IPS-NIHi7 (cell line): ENCODE data around the gene HOOK2.
"Not testable (repeated sequence)": the region's sequence is repeated elsewhere in the genome, so short reads cannot be mapped to it uniquely, and the experiment has no call there.

ENCODE experiments used
- DNase-seq: peaks from one replicate; pipeline ENCODE4 v3.0.0; 2012; ENCODE audit warnings: mixed read lengths; ENCODE audit errors: extremely low spot score

The HOOK2 gene, protein sequence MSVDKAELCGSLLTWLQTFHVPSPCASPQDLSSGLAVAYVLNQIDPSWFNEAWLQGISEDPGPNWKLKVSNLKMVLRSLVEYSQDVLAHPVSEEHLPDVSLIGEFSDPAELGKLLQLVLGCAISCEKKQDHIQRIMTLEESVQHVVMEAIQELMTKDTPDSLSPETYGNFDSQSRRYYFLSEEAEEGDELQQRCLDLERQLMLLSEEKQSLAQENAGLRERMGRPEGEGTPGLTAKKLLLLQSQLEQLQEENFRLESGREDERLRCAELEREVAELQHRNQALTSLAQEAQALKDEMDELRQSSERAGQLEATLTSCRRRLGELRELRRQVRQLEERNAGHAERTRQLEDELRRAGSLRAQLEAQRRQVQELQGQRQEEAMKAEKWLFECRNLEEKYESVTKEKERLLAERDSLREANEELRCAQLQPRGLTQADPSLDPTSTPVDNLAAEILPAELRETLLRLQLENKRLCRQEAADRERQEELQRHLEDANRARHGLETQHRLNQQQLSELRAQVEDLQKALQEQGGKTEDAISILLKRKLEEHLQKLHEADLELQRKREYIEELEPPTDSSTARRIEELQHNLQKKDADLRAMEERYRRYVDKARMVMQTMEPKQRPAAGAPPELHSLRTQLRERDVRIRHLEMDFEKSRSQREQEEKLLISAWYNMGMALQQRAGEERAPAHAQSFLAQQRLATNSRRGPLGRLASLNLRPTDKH

DNA sequence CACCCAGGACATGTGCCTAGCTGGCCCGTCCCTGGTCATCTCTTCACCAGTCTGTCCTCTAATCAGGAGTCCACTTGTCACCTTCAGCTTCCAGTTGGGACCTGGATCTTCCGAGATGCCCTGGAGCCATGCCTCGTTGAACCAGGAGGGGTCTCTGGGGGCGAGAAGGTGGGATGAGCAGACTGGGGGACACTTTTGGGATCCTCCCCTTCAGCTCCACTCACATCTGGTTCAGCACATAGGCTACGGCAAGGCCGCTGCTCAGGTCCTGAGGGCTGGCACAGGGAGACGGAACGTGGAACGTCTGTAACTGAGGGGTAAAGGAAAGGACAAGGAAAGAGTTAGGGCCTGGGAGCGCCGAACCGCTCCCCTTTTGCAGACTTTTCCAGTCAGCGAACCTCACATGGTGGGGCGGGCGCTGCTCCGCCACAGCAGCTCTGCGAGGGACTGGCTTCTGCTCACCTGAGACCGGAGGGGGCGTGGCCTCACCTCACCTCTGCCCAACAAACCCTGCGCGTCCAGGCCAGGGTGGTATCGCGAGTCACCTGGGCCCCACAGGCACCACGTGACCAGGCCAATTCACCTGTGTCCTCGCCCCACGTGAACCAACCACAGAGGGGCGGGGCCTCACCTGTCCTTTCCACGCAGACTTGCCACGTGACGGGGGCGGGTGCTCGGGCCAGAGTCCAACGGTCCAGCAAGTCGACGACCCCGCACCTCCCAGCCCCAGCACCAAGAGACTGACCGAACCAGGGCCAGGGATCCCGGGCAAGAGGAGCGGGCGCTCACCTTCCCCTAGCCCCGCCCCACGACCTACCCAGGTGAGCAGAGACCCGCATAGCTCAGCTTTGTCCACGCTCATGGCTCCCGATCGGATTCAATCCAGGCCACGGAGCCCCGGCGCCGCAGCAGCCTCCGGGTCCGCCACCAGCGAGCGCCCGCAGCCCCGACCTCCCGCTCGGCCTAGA, at the start of gene HOOK2:
HOOK2 (minus strand) TSS at position 965 of the 968 bp plus-strand sequence; CDS start at position 862, 103 bp downstream.
- DNase-seq: peak; percentile 85

DNA sequence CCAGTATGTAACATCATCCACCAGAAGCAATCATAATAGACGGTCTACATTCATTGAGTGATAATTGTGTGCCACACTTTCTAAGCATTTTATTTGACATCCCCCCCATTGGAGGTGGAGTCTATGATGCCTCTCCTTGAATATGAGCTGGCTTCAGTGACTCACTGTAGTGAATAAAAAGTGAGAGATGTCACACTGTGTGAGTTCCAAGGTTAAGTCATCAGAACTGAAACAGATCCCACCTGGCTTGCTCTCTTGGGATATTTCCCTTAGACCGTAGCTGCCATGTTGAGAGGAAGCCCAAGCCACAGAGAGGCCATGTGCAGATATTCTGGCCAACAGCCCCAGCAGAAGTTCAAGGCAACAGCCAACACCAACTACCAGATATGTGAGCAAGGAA, 46.4 kb upstream of the HOOK2 start:
- no peak for DNase-seq

DNA sequence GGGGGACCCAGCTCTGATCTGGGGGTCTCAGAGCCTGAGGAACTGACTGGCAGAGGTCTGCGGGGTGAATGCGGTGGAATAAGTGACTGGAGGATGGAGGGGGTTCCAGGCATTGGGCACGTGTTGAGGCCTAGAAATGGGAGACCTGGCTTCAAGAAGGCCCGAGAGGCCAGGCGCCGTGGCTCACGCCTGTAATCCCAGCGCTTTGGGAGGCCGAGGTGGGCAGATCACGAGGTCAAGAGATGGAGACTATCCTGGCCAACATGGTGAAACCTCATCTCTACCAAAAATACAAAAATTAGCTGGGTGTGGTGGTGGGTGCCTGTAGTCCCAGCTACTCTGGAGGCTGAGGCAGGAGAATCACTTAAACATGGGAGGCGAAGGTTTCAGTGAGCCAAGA, 42.5 kb upstream of the HOOK2 start:
- DNase-seq: not testable (repeated sequence)

DNA sequence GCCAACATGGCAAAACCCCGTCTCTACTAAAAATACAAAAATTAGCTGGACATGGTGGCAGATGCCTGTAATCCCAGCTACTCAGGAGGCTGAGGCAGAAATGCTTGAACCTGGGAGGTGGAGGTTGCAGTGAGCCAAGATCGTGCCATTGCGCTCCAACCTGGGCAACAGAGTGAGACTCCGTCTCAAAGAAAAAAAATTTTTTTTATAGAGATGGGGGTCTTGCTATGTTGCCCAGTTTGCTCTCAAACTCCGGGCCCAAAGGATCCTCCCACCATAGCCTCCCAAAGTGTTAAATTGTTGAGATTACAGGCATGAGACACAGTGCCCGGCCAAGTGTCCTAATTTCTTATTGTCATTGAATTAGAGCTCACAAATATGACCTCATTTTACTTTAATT, 41.8 kb upstream of the HOOK2 start:
- DNase-seq: not testable (repeated sequence)

DNA sequence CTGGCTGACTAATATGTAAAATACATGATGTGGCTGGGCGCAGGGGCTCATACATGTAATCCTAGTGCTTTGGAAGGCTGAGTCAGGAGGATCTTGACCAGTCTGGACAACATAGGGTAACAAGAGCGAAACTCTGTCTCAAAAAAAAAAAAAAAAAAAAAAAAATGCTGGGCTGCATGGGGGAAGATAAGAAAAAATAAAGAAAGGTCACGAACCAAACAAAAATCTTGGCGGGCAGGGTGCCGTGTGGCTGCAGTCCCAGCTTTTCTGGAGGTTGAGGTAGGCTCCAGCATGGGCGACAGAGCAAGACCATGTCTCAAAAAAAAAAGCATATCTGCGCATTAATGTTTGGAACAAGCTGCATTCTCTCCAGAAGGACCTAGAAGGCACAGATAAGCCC, 39.7 kb upstream of the HOOK2 start:
- DNase-seq: no peak

DNA sequence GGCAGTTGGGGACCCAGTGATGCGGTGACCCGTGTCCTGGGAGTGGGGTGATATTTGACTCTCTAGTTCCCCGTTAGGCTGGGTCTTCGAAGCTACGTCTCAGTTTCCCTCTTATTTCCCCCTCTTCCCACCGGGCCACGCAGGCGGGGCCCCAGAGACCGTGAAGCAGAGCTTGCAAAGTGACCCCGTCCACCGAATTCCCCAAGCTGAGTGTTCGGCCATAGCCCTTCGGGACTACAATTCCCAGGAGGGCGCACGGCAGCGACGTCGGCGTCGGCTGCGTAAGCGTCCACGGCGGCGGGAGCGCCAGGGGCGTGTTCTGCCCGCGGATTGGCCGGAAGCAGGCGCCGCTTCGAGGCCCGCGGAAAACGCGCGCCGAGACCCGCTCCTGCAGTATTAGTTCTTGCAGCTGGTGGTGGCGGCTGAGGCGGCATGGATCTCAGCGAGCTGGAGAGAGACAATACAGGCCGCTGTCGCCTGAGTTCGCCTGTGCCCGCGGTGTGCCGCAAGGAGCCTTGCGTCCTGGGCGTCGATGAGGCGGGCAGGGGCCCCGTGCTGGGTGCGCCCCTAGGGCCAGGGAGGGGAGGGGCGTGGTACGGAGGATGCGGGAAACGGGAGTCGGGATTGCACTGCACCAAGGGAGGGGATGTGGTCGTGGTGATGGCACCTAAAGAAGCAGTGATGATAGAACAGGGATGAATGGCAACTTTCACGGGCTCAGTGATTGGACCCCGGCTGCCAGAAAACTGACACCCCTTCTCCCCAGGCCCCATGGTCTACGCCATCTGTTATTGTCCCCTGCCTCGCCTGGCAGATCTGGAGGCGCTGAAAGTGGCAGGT, 31.1 kb upstream of the HOOK2 start, which contains the start of gene RNASEH2A:
RNASEH2A (plus strand) TSS at position 343 of the 840 bp plus-strand sequence; CDS start at position 433, 90 bp downstream.
- peak; percentile 96 for DNase-seq

DNA sequence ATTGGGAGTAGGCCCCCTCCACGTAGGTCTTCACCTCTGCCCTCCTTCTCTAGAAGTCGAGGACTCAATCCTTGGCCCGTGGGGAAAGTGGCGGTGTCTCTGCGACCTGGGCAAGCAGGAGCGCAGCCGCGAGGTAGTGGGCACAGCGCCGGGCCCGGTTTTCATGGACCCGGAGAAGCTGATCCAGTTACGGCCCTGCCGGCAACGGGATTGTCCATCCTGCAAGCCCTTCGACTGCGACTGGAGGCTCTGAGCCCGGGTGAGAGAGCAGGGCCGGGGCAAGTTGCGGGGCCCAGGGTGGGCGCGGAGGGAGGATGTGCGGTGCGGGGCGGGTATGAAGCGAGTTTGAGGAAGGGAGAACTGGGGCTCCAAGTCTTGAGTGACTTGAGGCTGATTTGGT, 28.7 kb upstream of the HOOK2 start:
- DNase-seq: no peak

DNA sequence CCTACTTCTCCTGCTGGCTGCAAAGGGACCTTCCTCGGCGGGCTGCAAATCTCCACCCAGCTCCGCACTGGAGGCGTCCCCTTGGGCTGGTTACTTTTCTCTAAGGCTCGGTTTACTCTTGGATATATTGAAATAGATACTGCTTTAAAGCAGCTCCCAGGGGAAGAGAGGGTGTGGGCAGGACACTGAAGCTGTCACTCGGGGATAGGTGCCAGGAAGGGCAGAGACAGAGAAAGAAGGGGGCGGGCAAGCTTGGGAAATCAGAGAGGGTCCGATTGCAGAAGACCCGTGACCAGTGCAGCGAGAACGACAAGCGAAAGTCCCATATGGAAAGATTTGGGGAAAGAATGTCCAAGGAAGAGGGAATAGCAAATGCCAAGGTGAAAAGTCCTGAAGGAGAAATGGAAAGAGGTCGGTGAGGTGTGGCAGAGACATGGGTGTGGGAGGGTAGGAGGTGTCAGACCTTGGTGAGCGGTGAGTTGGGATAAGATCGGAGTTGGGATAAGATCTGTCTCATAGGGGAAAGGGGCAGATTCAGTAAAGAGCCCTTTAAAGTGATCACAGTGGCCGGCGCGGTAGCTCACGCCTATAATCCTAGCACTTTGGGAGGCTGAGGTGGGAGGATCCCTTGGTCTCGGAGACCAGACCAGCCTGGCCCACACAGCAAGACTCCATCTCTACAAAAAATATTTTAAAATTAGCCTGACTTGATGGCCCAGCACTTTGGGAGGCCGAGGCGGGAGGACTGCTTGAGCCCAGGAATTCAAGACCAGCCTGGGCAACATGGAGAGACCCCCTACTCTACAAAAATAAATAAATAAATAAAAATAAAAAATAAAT, 27.1 kb upstream of the HOOK2 start:
- DNase-seq: no peak

DNA sequence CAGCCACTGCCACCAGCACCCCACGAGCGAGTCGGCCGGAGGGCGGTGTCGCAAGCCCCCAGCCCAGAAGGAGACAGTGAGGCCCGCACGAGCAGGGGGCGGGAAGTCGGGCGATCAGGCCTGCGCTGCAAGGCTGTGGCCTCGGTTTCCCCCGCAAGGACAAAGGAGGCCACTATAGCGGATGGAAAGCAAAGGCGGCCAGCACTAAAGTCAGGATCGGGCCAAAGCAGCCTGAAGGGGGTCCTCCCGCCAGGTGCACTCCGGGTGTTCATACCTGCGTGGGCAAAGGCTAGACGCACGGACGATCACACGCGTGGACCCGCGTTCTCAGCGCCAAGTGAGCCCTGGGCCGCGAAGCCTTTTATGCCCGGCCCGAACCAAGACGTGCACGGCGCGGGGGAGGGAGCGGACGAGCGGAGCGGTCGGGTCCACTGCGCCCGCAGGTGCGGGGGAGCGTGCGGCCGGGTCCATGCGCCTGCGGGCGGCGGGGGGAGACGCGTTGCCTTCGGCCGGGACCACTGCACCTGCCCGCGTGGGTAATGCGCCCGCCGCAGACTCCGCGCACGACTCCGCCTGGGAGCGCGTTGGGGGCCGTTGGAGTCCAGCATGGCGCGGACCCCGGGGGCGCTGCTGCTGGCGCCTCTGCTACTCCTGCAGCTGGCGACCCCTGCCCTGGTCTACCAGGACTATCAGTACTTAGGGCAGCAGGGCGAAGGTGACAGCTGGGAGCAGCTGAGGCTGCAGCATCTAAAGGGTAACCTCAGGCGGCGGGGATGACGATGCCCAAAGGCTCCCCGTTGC, 26.3 kb upstream of the HOOK2 start, which contains the start of the genes PRDX2 and THSD8:
PRDX2 (minus strand) TSS at position 335 of the 801 bp plus-strand sequence. CDS start 539 bp downstream, outside the sequence.
THSD8 (plus strand) TSS at position 604 of the 801 bp plus-strand sequence; CDS start at position 607, 3 bp downstream.
- peak; percentile 72 for DNase-seq

DNA sequence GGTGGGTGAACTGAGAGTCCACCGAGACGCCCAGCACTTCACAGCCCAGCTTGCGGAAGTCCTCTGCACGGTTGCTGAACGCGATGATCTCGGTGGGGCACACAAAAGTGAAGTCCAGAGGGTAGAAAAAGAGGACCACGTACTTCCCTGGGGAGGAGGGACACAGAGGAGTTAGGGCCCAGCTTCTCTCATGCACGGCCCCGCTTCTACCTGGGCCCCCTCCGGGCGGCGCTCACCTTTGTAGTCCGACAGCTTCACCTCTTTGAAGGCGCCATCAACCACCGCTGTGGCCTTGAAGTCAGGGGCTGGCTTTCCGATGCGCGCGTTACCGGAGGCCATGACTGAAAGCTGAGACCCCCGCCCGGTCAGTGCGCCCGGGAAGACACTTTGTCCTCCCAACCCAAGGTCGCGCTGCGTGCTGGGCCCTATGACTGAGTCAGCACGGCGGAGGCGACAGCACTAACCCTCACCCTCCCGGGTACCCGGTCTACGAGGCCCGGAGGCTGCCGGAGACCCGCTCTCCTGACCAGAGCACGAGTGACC, 25.6 kb upstream of the HOOK2 start:
- DNase-seq: no peak

DNA sequence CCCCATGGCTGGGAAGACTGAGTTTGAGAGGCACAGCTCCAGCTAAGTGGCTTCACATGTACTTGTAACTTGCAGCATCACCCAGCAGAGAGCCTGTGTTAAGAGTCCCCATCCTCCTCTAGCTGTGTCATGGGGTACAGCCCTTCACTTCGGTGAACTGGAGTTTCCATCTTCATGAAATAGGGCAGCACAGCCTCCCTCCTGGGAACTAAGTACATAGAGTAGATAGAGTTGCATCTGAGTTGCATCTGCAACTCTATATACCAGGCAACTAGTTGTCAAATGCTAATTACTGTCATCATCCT, 25.1 kb upstream of the HOOK2 start:
- no peak for DNase-seq

DNA sequence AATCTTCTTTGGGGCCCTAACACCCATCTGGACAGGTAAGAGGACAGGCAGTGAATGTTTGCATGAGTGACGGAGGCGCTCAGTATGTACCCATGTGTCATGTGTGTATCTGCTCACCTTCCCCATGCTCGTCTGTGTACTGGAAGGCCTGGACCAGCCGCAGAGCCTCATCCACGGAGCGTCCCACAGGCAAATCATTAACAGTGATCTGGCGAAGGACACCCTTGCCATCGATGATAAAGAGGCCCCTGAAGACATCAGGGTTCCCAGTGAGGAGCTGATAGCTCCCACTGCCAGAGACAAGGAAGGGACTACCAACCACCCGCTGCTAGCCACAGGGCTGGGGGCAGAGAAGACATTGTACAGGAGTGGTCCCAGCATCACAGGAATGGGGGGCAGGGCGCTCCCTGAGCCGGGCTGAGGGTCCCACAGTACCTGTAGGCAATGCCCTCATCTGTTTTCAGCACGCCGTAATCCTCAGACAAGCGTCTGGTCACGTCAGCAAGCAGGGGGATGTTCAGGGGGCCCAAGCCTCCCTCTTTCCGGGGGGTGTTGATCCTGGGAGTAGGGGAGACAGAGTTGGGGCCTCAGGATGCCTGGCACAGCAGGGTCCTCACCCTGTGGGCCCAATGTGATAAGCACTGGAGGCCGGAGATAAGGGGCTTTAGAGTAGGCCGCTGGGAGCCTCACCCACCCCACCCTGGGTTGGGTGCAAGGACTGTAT, 24.6 kb upstream of the HOOK2 start:
- DNase-seq: no peak

DNA sequence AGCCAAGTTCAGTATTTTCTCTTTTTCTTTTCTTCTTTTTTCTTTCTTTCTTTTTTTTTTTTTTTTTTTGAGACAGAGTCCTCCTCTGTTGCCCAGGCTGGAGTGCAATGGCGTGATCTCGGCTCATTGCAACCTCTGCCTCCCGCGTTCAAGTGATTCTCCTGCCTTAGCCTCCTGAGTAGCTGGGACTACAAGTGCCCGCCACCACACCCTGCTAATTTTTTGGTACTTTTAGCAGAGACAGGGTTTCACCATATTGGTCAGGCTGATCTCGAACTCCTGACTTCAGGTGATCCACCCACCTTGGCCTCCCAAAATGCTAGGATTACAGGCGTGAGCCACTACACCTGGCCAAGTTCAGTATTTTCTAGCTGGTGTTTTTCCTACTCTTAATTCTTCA, 22.3 kb upstream of the HOOK2 start:
- not testable (repeated sequence) for DNase-seq

DNA sequence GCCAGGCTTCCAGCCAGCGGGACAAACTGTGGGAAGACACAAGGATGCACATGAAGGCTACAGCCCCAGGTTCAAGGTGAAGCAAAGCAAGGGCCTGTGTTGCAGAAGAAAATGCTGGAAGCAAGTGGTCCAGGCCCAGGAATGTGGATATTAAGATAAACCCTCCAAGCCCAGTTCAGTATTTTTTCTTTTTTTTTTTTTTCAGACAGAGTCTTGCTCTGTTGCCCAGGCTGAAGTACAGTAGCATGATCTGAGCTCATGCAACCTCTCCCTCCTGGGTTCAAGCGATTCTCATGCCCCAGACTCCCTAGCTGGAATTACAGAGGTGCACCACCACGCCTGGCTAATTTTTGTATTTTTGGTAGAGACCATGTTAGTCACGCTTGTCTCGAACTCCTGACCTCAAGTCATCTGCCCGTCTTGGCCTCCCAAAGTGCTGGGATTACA, 21.8 kb upstream of the HOOK2 start:
- no peak for DNase-seq

DNA sequence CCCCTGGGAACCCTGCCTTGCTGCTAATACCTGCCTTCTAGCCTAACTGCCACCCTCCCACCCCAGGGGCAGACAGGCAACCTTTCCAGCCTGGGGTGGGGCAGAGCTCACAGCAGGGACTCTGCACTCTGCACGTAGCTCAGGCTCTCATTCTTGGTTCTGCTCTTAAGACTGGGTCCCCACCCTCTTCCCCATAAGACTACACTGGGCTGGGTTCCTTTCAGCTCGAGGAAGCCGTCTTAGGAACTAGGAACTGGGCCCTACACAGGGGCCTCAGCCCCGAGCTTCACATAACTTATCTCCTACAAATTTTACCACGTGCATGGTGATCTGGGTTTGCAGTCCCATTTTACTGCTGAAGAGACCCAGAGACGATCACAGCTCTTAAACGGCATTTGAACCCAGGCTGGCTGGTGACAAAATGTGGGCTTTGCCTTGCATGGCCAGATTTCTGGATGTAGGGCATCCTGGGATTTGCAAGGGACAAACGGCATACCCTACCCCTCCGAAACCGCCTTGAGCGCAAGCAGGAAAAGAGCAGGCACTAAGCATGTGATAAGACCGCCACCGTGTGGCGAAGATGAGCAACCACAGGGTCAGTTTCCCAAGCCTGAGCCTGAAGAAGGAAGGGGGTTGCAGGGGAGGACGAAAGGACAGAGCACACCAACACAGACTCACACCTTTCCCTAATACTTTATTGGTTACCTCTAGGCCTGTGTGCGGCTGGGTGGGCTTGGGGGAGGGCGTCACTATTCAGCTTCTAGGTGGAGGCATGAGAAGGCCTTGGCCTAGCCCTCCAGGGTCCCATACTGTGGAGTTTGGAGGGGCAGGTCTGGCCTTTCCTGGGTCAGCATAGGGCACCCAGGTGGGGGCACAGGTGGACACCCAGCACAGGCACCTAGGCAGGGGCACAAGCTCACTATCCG, 21.1 kb upstream of the HOOK2 start:
- DNase-seq: peak; percentile 75

DNA sequence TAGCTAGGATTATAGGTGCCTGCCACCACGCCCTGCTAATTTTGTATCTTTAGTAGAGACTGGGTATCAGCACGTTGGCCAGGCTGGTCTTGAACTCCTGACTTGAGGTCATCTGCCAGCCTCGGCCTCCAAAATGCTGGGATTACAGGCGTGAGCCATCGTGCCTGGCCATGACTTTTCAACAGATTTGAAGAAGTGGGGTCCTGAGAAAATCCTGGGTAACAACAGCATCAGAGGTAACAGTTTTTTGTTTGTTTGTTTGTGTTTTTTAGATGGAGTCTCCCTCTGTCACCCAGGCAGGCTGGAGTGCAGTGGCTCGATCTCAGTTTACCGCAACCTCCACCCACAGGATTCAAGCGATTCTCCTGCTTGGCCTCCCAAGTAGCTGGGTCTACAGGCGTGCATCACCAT, 19.6 kb upstream of the HOOK2 start:
- no peak for DNase-seq
